NB4 (cell line): ENCODE measurements around the gene SHTN1.

Experiments used
- DNase-seq: peaks from one replicate; pipeline ENCODE4 v3.0.0; 2010; ENCODE audit warnings: low read depth
- H3K4me3 ChIP-seq: one replicate; pipeline ENCODE4 v1.5.1; 2011; ENCODE audit warnings: mild to moderate bottlenecking, low read depth, low read length, moderate library complexity
- CTCF ChIP-seq: IDR thresholded peaks from one replicate; pipeline ENCODE4 v1.5.1; 2012; ENCODE audit warnings: low read depth, low read length
- MAX ChIP-seq: IDR thresholded peaks from 2 replicates; pipeline ENCODE4 v1.6.1; 2011; ENCODE audit warnings: low read depth, low read length
- MYC ChIP-seq: IDR thresholded peaks from 2 replicates; pipeline ENCODE4 v1.6.1; 2011; ENCODE audit warnings: low read depth, low read length
- POLR2A ChIP-seq: IDR thresholded peaks from 2 replicates; pipeline ENCODE4 v1.6.1; 2011; ENCODE audit warnings: mild to moderate bottlenecking; ENCODE audit not compliant: insufficient read length; ENCODE audit errors: extremely low read depth

Gene SHTN1

GRCh38 chr10:116960066-116960776, 44.8 kb downstream of the SHTN1 start:
- TF ChIP-seq MYC (no peak), POLR2A (no peak), MAX (no peak), CTCF (no peak)
- H3K4me3 ChIP-seq: no peak overlapping the region

DNA sequence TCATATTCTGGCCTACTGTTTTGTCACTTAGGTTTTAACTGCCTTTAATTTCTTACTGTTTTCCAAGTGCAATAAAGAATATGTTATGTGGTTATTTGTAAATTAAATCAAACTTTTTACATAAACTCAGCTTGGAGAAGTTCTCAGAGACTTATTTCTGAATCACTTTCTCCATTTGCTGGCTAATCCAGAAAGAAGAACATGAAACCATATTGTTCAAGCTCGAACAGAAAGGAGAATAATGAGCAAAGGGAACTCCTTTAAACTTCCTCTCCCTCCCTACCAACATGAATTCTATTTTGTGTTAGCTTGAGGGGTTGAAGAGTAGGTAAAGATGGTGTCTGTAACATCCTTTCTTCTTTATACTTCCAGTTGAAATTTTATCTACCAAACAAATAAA, 52.3 kb downstream of the SHTN1 start:
- DNase-seq: peak; percentile 4
- TF ChIP-seq MYC (no peak), POLR2A (no peak), CTCF (no peak)
- no peak overlapping the region for H3K4me3 ChIP-seq

More at GRCh38 chr10:116960066-116960776, 44.8 kb downstream of the SHTN1 start:
- DNase-seq: no peak

GRCh38 chr10:116948530-116948870, 56.5 kb downstream of the SHTN1 start:
- TF ChIP-seq MAX: no peak
- TF ChIP-seq MYC: no peak
- TF ChIP-seq POLR2A: no peak
- TF ChIP-seq CTCF: no peak
- H3K4me3 ChIP-seq: no peak overlapping the region
- DNase-seq: no peak

GRCh38 chr10:116947841-116948529, 57.0 kb downstream of the SHTN1 start:
- peak; percentile 6 for DNase-seq
- no peak overlapping the region for H3K4me3 ChIP-seq
- TF ChIP-seq MAX (no peak), POLR2A (no peak), CTCF (no peak), MYC (no peak)

GRCh38 chr10:116944911-116945310, 60.1 kb downstream of the SHTN1 start:
- DNase-seq: no peak
- TF ChIP-seq MYC (no peak), MAX (no peak), POLR2A (no peak), CTCF (no peak)
- no peak overlapping the region for H3K4me3 ChIP-seq
